HG02840 (cell line): ENCODE results near the gene DAP.
A peak's percentile ranks its signal among the peaks of the same experiment; 100 is the strongest.

ENCODE experiments used
- ATAC-seq: cut with Tn5 transposase; IDR thresholded peaks from one replicate; pipeline ENCODE4 v1.9.1; 2021; ENCODE audit warnings: mild to moderate bottlenecking, moderate library complexity, moderate number of reproducible peaks; ENCODE audit not compliant: unreplicated experiment, low FRiP score

Gene DAP

DNA sequence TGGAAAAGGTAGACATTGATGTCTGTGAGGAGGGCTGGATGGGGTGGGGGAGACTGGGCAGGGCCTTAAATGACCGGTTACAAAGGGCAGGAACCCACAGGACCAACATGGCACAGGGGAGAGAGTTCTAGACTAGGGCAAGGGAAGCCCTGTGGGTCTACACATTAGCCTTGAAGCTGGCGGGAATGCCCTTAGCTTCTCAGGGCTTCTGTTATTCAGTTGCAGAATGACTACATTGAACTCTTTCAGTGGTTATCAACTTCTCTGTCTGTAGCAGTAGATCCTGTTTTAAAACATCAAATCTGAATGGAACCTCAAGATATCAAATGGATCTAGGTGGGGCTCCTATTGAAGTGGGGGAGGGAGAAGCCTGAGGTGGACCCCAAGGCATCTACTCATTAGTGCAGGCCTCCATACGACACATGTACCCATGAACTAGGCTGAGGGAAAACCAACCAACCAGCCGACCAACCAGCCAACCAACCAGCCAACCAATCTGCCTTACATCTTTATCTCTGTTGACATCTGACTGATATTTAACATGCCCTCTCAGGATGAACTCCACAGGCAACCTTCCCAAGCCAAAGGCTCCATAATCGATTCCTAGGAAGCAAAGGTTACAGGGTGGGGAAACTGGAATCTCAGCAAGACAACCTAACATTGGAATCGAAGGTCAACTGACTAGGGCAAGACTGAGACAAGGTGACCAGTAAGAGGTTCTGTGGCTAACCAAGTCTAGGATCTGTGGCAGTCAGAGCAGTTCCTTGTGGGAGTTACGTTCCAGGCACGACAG, 48.3 kb downstream of the DAP start:
- peak; percentile 78 for ATAC-seq

DNA sequence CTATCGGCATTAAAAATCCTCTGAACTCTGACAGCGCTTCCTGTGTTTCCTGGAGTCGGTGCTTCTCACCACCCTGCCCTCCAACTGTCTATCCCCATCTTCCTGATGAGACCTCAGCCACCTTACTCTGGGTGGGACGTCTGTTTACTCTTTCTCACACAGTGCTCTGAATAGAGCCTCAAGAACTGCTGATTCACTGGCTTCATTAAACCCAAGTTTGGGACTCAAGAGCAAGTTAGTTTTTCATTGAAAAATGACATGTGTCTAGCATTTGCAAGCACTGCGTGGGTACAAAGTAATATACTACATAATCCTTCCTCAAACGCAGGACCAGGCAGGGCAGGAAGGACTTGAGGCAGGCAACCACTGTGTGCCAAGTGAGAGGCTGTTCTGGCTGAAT, 49.5 kb downstream of the DAP start:
- no peak for ATAC-seq

DNA sequence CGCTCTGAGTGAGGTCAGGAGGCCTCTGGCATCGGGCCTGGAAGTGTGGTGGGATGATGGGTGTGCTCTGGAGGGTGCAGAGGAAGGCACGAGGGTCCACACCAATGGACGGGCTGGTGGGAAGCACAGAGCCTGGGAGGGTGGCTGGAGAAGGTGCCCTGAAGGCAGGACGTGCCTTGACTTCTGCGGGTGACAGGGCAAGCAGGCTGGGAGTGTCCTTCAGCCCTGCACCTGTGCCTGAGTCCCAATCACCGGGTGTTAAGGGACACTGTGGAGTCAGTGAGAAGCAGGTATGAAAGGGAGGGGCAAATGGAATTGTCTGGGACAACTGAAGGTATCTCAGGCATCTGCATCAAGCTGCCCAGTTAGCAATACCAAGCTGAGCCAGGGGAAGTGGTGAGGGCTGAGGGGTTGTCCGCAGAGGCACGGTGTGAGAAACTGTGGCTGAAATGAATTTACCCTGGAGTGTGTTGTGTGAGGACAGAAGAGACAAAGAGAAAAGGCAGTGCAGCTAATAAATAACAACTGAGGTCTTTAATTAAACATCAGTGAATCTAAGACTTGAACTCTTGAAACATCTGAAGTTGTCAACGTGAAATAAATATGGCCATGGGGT, 50.4 kb downstream of the DAP start:
- no peak for ATAC-seq

DNA sequence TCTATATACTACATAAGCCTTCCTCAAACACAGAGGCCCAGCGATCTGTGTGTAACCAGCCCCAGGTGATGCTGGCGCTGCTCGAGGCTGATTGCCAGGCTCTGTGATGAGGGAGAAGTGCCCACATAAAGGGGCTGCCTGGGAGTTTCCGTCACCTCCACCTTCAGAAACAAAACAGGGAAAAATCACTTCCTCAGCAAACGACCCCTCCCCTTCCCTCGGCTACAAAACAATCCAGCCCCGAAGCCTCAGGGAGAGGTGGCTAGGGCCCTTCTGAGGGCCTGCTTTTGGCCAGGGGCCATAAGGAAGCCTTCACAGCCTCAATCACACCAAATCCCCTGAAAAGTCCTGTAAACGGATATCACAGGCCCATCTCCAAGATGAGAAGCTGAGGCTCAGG, 51.1 kb downstream of the DAP start:
- no peak for ATAC-seq

DNA sequence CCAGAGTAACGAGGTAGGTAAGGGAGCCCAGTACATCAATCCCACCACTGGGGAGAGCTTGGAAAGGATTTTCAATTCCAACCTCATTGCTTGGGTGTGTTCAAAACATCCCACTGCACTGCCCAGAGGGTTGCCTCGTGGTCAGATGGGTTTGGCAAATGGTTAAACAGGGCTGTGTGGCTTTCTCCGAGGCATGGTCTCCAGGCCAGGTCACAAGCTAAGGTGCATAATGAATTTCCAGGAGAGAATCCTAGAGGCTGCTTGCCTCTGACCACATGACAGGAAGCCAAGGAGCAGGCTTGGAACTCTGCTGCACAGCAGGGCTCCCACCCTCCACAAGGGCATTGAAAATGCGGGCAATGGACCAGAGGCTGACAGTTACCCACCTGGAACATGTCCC, 51.6 kb downstream of the DAP start:
- no peak for ATAC-seq

DNA sequence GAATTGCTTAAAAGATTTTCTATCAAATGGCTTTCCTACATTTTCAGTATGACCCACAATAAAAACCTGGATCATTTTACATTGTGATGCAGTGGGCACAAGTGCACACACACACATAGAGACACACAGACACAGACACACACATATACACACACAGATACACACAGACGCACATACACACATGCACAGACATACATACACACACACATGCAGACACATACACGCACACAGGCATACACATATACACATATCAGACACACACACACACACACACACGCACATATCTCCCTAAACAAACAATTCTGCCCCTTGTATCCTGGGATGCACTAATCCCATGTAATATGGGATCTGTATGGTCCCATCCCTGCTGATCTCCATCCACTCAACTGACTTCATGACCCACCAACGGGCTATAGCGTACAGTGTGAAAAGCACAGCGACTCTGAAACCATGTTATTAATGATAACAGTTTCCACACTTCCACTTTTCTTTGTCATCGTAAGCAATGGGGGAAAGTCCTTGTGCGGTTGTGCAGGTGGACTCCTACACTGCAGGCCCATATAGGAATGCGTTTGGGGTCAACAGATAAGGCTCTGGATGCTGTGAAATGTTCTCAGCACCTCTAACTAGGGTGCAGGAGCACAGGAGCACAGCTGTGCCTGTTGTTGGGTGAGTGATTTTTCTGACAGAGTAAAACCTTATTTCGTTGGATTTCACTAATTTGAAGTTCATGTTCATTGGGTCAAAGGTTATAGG, 52.7 kb downstream of the DAP start:
- no peak for ATAC-seq

DNA sequence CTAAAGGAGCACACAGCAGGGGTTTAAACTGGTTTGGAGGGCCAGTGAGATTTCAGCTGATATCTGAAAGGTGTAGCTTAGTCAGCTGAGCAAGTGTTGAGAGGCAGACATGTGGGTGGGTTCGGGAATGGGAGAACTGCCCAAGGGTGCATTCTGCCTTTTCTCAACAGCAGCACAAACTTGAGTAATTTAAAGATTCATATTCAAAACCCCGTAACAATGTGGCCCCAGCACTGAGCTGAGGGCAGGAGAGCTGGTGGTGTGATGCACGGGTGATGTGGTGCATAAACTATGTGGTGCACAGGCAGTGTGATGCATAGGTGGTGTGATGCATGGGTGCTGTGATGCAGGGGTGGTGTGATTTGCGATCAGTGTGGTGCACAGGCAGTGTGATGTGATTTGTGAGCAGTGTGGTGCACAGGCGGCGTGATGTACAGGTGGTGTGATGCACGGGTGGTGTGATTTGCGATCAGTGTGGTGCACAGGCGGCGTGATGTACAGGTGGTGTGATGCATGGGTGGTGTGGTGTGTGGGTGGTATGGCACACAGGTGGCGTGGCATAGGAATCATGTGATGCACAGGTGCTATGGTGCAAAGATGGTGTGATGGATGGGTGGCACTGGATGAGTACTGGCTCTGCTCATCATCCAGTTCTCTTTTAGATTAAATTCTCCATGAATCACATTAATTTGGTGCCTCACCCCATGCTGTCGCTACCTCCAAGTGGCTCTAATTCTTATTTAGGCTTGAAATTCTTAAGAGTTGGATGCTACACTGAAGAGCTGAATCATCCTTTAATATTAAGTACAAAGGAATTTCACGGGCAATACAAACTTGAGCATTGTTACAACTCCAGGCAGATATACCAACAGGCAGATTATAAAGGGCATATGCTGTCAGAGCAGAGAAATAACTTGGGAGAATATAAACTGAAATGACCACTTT, 53.6 kb downstream of the DAP start:
- ATAC-seq = no peak

DNA sequence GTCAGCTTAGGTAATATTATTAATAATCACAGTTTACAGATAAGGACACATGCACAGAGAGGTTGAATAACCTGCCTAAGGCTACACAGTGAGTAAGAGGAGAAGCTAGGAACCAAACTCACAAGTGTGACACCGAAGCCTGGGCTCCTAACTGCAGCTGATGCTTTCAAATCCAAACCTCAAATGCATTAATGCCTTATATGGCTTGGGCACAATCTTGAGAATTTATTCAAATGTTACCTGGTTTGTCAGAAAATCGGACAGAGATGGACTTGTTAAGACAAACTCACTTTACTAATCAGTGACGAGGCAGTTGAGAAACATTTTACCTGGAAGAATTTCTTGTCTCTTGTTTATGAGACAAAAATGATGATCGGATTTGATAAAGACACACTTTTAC, 54.7 kb downstream of the DAP start:
- no peak for ATAC-seq

DNA sequence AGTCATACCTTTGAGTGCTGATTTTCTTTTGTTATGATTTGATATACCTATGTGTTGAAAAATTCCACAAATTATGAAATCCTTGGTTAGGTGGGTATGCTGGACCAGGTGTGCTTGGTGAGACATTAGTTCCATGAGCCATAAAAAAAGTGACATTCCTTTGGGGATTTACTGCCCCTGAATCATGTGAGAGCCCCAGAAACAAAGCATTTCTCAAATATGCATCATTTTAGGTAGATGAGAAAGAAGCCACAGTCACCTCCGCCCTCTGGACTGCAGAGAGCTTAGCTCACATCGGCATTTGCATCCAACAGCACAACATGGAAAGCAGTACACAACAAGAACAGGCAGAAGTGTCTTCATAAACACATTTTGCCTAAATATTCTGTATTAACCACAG, 55.3 kb downstream of the DAP start:
- no peak for ATAC-seq

DNA sequence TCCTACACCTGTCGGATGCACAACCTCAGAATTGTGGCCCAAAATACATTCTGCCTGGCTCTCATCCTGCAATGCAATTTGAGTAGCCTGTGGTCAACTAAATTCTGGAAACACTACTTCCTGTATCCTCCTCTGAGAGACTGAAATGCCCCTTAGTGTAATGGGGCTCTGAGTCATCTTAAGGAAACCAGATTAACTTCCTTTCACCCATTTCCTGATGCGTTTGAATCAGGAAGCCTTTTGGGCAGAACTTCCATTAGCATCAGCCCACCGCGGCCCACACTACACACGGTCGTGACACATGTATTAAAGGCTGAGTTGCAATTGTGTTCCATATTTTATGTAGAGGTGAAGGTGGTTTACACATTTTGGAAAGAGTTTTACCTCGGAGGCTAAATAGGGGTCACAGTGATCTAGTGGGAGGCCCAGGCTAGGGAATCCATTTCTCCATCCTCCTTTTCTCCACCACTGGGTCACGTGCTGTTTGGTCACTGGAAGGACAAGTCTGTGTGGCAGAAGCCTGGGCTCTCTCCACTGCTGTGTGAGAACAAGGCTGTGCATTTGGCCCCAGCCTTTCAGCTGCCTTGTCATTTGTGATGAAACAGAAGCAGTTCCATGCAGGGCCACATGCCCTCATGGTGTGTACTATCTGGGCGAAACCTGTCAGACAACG, 55.9 kb downstream of the DAP start:
- ATAC-seq = no peak

DNA sequence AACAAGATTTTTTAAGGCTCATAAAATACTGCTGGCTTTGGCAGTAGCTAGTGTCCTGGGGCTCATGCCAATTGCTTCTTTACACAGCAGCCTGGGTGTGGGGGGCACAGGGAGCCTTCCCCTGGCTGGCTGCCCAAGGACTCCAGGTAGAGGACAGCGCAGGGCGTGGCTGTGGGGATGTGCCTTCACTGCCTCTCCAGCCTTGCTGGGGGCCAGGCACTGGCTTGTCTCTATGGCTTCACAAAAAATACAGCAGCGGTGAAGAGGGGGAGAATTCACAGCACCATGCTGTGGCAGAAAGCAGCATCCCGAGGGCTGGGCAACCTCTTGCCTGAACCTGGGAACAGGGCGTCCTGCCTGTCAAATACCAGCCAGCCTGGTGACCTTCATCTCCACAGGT, 57.4 kb downstream of the DAP start:
- ATAC-seq = no peak

DNA sequence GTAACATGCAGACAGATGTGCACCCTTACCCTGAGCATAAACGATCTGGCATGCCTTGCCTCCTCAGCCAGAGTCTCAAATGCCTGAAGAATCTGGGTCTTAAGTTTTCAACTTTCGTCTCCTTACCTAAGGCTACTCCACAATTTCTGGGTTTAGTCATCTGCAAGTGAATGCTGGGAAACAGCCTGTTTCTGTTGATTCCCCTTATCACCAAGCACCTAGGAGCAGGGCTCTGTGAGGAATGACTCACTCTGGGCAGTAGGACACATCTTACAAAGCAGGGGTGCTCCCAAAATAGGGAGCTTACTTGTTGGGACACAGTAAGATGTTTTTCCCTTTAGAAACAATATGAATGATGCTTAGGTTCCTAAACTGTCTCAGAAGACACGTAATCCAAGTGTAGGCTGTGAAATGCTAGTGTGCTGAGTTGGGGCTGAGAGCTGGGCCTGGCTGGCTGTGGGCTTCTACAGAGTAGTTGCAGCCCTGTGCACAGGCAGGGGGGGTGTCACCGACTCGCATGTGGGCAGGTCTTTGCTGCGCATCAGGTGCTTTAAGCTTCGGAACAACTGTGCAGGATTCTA, 58.0 kb downstream of the DAP start:
- no peak for ATAC-seq

DNA sequence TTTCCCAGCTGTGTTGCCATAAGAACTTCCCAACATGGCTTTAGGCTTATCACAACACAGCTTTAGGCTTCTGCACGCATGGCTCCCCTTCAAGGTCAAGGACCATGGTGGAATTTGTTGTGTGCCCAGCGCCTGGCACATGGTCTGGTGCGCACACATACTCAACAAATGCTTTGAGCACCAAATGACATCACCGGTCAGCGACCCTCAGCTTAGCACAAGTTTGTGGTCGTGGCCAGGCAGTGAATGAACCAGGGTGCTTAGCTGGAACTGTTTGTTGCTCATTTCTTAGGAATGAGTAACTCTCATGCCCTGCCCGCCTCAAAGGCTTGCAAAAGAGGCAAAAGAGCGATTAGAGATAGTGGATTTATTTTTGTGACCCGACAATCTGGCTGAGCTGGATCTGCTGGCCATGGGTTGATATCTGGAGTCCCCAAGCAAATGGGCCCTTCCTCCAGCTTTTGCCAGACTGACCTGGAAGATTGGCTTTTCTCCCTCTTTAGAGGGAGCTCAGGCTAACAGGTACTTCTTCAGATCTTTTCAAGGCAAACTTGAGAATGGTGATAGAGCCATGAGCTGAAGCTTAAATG, 58.9 kb downstream of the DAP start:
- ATAC-seq = no peak

DNA sequence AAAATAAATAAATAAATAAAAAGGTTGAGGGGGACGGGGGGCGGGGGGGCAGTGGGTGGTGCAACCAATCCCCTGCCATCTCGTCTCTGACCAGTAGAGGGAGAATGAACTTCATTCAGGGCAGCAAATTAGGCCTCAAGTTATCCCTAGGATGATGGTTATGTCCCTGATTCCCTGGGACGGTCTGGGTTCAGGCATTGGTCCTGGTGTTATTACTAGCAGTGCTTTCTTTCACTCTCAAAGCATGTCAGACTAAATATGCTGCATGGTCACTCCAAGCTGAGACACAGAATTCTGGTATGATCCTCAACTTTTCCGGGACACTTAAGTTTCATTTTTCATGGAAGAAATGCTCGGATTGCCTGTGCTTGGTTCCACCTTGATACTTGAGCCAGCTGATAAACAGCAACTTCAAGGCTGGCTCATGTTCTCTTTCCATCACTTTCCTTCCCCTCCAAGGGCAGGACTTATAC, 59.4 kb downstream of the DAP start:
- ATAC-seq = no peak

DNA sequence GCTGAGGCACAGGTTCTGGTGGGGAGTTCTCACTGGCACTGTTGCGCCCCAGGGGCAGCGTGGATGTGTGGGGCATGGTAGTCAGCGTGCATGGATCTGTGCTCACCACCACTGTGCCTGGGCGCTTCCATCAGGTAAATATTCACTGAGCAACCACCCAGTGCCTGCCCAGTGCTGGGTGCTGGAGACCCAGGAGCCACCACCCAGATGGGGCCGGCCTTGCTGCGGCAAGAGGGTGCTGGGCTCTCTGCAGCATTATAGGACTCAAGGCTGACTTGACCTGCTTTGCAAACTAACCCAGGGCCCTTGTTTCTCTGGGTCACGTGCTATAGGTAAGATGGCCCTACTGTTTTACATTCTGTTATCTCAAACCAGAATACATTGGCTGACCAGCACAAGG, 60.5 kb downstream of the DAP start:
- no peak for ATAC-seq

DNA sequence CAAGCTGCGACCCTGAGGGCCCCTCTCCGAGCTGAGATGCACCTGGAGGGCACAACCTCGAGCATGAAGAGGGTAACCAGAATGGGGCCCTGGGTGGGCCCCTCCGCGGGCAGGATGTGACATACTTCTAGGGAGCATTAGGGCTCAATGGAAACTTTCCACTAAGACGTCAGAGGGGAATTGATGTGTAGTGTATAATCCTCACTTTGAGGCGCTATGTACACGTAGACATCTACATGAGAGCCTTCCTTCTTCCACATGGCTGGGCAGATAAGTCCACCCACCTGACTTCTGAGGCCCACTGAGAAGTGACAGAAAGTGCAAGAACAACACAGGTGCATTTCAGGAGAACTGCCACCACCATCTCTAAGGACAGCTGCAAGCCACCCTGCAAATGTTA, 61.0 kb downstream of the DAP start:
- peak; percentile 69 for ATAC-seq

DNA sequence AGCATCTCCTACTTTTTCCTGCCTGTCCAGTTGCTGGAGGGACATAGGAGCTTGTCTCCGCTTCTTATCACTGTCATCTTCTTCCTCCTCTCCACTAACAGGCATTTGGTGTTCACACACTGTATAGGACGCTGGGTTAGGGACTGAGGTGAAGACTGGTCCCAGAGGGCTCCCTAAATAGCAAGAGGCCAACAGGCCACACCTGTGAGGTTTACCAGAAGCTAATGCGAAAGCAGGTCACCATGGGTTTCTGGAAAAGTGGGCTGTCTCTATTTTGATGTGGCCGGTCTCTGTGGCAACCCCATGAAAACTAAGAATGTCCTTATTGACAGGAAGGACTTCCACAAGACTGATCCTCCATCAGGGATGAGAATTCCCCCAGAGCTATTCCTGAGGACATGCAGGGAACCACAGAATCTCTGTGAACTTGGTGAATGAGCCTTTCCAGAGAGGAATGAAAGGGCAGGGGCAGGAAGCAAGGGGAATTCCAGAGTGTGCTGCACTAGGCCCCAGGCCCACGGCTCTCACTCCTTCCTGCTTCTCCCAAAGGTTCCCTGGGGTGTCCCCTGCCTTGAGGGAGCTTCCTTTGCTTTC, 61.7 kb downstream of the DAP start:
- peak; percentile 48 for ATAC-seq

DNA sequence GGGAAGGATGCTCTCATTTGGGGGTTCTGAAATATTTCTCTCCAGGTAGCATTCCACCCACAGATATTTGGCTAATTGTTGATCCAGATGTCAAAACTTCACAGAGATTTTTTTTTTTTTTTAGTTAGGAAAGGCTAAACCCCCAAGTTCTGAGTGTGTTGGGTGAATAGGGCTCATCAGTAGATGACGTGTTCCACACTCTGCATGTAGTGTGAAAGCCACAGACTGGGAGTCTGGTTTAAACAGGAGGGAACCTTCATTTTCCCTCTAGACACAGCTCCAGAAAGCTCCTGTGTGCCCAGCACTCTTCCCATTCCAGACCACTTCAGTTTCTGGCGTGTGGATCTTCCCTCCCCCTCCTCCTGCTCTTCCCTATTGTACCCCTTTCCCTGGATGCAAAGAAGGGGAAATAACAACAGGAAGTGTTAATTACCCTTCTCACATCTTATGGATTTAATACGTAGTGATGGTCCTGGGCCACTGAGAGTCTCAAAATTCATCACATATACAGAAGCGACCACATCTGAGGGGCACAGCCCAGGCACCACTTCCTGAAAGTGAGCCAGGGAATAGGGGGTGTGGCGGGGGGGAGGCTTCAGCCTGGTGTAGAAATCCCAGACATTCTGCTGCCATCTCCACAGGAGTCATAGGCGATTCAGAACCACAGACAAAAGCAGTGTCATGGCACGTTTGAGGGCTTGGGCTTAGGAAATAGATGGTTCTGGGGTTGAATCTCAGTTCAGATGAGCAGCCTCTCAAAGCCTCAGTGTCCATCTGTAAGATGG, 65.1 kb downstream of the DAP start:
- no peak for ATAC-seq
